Measurements from ENCODE around the gene COQ5.

Gene COQ5

DNA sequence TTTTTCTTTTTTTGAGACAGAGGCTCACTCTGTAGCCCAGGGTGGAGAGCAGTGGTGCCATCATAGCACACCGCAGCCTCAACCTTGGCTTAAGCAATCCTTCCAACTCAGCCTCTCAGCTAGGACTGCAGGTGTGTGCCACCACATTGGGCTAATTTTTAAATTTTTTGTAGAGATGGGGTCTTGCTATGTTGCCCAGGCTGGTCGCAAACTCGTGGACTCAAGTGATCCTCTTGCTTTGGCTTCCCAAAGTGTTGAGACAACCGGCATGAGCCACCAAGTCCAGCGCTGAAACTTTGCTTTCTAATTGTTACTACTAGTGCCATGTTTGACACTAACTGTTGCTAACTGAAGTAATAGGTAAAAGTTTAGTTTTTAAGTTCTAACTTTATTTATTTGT is 13.2 kb upstream of the COQ5 start:
- Histone ChIP-seq H3K27ac (ENCODE audit: low read depth, low read length) (no peak overlapping the region), H3K4me3 (ENCODE audit: low read depth in 1 of 5, low read length in 5 of 5) (no peak overlapping the region), H3K27me3 (ENCODE audit: control insufficient read depth in 5 of 5, insufficient read depth in 4 of 5, low read length in 5 of 5) (no peaks in the 10 kb centered on the region), H3K9ac (ENCODE audit: low read length in 5 of 5) (no peak overlapping the region), H3K36me3 (ENCODE audit: control insufficient read depth in 5 of 5, insufficient read depth in 5 of 5, low read length in 5 of 5) (peaks cover 7 to 15% (median 11%) of the 10 kb centered on the region in 5 donors), H3K9me3 (ENCODE audit: control insufficient read depth in 5 of 5, low read length in 5 of 5) (no peaks in the 10 kb centered on the region), H3K4me1 (ENCODE audit: control insufficient read depth in 5 of 5, insufficient read depth in 5 of 5, low read length in 5 of 5) (peaks cover 7 to 49% (median 42%) of the 10 kb centered on the region in 5 donors)

GRCh38 chr12:120540445-120540844 is 11.5 kb upstream of the COQ5 start:
- no peak overlapping the region for H3K4me3 ChIP-seq (ENCODE audit: low read depth in 1 of 5, low read length in 5 of 5)

GRCh38 chr12:120539303-120539702 is 10.3 kb upstream of the COQ5 start:
- H3K4me1 ChIP-seq (ENCODE audit: control insufficient read depth in 5 of 5, insufficient read depth in 5 of 5, low read length in 5 of 5): peaks cover 11 to 72% (median 62%) of the 10 kb centered on the region in 5 donors

More at GRCh38 chr12:120540445-120540844, 11.5 kb upstream of the COQ5 start:
- Histone ChIP-seq H3K9me3 (ENCODE audit: control insufficient read depth in 5 of 5, low read length in 5 of 5) (no peaks in the 10 kb centered on the region), H3K27ac (ENCODE audit: low read depth, low read length) (peak overlapping the region; percentile 97), H3K9ac (ENCODE audit: low read length in 5 of 5) (peak overlapping the region in 2 of 5 donors; percentile 43 to 62), H3K36me3 (ENCODE audit: control insufficient read depth in 5 of 5, insufficient read depth in 5 of 5, low read length in 5 of 5) (peaks cover 0 to 4% (median 0%) of the 10 kb centered on the region in 5 donors), H3K27me3 (ENCODE audit: control insufficient read depth in 5 of 5, insufficient read depth in 4 of 5, low read length in 5 of 5) (no peaks in the 10 kb centered on the region), H3K4me1 (ENCODE audit: control insufficient read depth in 5 of 5, insufficient read depth in 5 of 5, low read length in 5 of 5) (peaks cover 11 to 66% (median 59%) of the 10 kb centered on the region in 5 donors)

GRCh38 chr12:120538281-120539156 is 9.6 kb upstream of the COQ5 start:
- Histone ChIP-seq H3K9ac (ENCODE audit: low read length in 5 of 5) (peak overlapping the region; percentile 49 to 88 (median 60)), H3K27me3 (ENCODE audit: control insufficient read depth in 5 of 5, insufficient read depth in 4 of 5, low read length in 5 of 5) (no peaks in the 10 kb centered on the region), H3K36me3 (ENCODE audit: control insufficient read depth in 5 of 5, insufficient read depth in 5 of 5, low read length in 5 of 5) (peaks cover 0 to 4% (median 0%) of the 10 kb centered on the region in 5 donors), H3K4me1 (ENCODE audit: control insufficient read depth in 5 of 5, insufficient read depth in 5 of 5, low read length in 5 of 5) (peaks cover 11 to 72% (median 62%) of the 10 kb centered on the region in 5 donors), H3K27ac (ENCODE audit: low read depth, low read length) (peak overlapping the region; percentile 97), H3K4me3 (ENCODE audit: low read depth in 1 of 5, low read length in 5 of 5) (peak overlapping the region; percentile 11 to 48 (median 20)), H3K9me3 (ENCODE audit: control insufficient read depth in 5 of 5, low read length in 5 of 5) (no peaks in the 10 kb centered on the region)

More at GRCh38 chr12:120539303-120539702, 10.3 kb upstream of the COQ5 start:
- Histone ChIP-seq H3K27me3 (ENCODE audit: control insufficient read depth in 5 of 5, insufficient read depth in 4 of 5, low read length in 5 of 5) (no peaks in the 10 kb centered on the region), H3K36me3 (ENCODE audit: control insufficient read depth in 5 of 5, insufficient read depth in 5 of 5, low read length in 5 of 5) (peaks cover 0 to 4% (median 0%) of the 10 kb centered on the region in 5 donors), H3K9me3 (ENCODE audit: control insufficient read depth in 5 of 5, low read length in 5 of 5) (no peaks in the 10 kb centered on the region), H3K27ac (ENCODE audit: low read depth, low read length) (peak overlapping the region; percentile 97), H3K9ac (ENCODE audit: low read length in 5 of 5) (peak overlapping the region in 2 of 5 donors; percentile 56 to 76), H3K4me3 (ENCODE audit: low read depth in 1 of 5, low read length in 5 of 5) (no peak overlapping the region)

DNA sequence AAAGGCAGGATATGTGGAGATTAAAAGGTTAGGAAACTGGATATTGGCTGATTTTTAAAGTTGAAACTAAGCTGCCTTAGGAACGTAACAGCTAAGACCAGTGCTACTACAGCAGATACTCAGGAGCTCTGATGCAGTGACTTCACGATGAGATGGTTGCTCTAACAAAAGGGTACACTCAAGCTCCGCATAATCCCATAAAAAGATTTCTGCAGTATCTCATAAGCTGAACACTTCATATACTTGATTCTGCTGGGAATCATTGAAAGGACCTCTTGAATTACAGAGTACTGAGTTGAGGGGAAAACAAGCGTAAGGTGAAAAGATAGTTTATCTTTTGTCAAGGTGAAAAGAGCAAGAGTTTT is 8.9 kb upstream of the COQ5 start:
- H3K9ac ChIP-seq (ENCODE audit: low read length in 5 of 5): peak overlapping the region; percentile 57 to 88 (median 60)
- H3K27me3 ChIP-seq (ENCODE audit: control insufficient read depth in 5 of 5, insufficient read depth in 4 of 5, low read length in 5 of 5): no peaks in the 10 kb centered on the region
- peaks cover 0 to 4% (median 0%) of the 10 kb centered on the region in 5 donors for H3K36me3 ChIP-seq (ENCODE audit: control insufficient read depth in 5 of 5, insufficient read depth in 5 of 5, low read length in 5 of 5)
- H3K9me3 ChIP-seq (ENCODE audit: control insufficient read depth in 5 of 5, low read length in 5 of 5): no peaks in the 10 kb centered on the region
- peak overlapping the region; percentile 8 to 61 (median 20) for H3K4me3 ChIP-seq (ENCODE audit: low read depth in 1 of 5, low read length in 5 of 5)
- peaks cover 11 to 72% (median 60%) of the 10 kb centered on the region in 5 donors for H3K4me1 ChIP-seq (ENCODE audit: control insufficient read depth in 5 of 5, insufficient read depth in 5 of 5, low read length in 5 of 5)
- H3K27ac ChIP-seq (ENCODE audit: low read depth, low read length): peak overlapping the region; percentile 97

- no peaks in the 10 kb centered on the region for H3K27me3 ChIP-seq (ENCODE audit: control insufficient read depth in 5 of 5, insufficient read depth in 4 of 5, low read length in 5 of 5)
- no peaks in the 10 kb centered on the region for H3K9me3 ChIP-seq (ENCODE audit: control insufficient read depth in 5 of 5, low read length in 5 of 5)
- peak overlapping the region; percentile 87 to 98 (median 98) for H3K4me3 ChIP-seq (ENCODE audit: low read depth in 1 of 5, low read length in 5 of 5)
- peak overlapping the region; percentile 82 to 99 (median 95) for H3K9ac ChIP-seq (ENCODE audit: low read length in 5 of 5)
- no peaks in the 10 kb centered on the region for H3K36me3 ChIP-seq (ENCODE audit: control insufficient read depth in 5 of 5, insufficient read depth in 5 of 5, low read length in 5 of 5)
- peak overlapping the region; percentile 97 for H3K27ac ChIP-seq (ENCODE audit: low read depth, low read length)
- H3K4me1 ChIP-seq (ENCODE audit: control insufficient read depth in 5 of 5, insufficient read depth in 5 of 5, low read length in 5 of 5): peaks cover 11 to 62% (median 58%) of the 10 kb centered on the region in 5 donors
Measured at GRCh38 chr12:120536064-120536791, 7.3 kb upstream of the COQ5 start.

GRCh38 chr12:120534703-120535655 is 6.0 kb upstream of the COQ5 start:
- peak overlapping the region; percentile 82 to 99 (median 95) for H3K9ac ChIP-seq (ENCODE audit: low read length in 5 of 5)
- H3K9me3 ChIP-seq (ENCODE audit: control insufficient read depth in 5 of 5, low read length in 5 of 5): no peaks in the 10 kb centered on the region
- peak overlapping the region; percentile 87 to 98 (median 98) for H3K4me3 ChIP-seq (ENCODE audit: low read depth in 1 of 5, low read length in 5 of 5)
- H3K27ac ChIP-seq (ENCODE audit: low read depth, low read length): peak overlapping the region; percentile 97
- H3K36me3 ChIP-seq (ENCODE audit: control insufficient read depth in 5 of 5, insufficient read depth in 5 of 5, low read length in 5 of 5): no peaks in the 10 kb centered on the region
- peaks cover 11 to 53% (median 51%) of the 10 kb centered on the region in 5 donors for H3K4me1 ChIP-seq (ENCODE audit: control insufficient read depth in 5 of 5, insufficient read depth in 5 of 5, low read length in 5 of 5)
- no peaks in the 10 kb centered on the region for H3K27me3 ChIP-seq (ENCODE audit: control insufficient read depth in 5 of 5, insufficient read depth in 4 of 5, low read length in 5 of 5)

GRCh38 chr12:120534203-120534702 is 5.3 kb upstream of the COQ5 start, which contains the start of gene RNF10:
RNF10 (plus strand) TSS chr12:120534356; CDS start chr12:120534812, 456 bp downstream.
- no peaks in the 10 kb centered on the region for H3K36me3 ChIP-seq (ENCODE audit: control insufficient read depth in 5 of 5, insufficient read depth in 5 of 5, low read length in 5 of 5)
- H3K27me3 ChIP-seq (ENCODE audit: control insufficient read depth in 5 of 5, insufficient read depth in 4 of 5, low read length in 5 of 5): no peaks in the 10 kb centered on the region
- no peaks in the 10 kb centered on the region for H3K9me3 ChIP-seq (ENCODE audit: control insufficient read depth in 5 of 5, low read length in 5 of 5)
- peak within 1 kb of the TSS; percentile 82 to 99 (median 95) for H3K9ac ChIP-seq (ENCODE audit: low read length in 5 of 5)
- peak within 1 kb of the TSS; percentile 97 for H3K27ac ChIP-seq (ENCODE audit: low read depth, low read length)
- peak within 1 kb of the TSS; percentile 87 to 98 (median 98) for H3K4me3 ChIP-seq (ENCODE audit: low read depth in 1 of 5, low read length in 5 of 5)
- peaks cover 13 to 53% (median 51%) of the 10 kb centered on the region in 5 donors for H3K4me1 ChIP-seq (ENCODE audit: control insufficient read depth in 5 of 5, insufficient read depth in 5 of 5, low read length in 5 of 5)

GRCh38 chr12:120532701-120533238 is 3.8 kb upstream of the COQ5 start:
- Histone ChIP-seq H3K27me3 (ENCODE audit: control insufficient read depth in 5 of 5, insufficient read depth in 4 of 5, low read length in 5 of 5) (no peaks in the 10 kb centered on the region), H3K27ac (ENCODE audit: low read depth, low read length) (no peak overlapping the region), H3K4me3 (ENCODE audit: low read depth in 1 of 5, low read length in 5 of 5) (no peak overlapping the region), H3K9ac (ENCODE audit: low read length in 5 of 5) (no peak overlapping the region), H3K4me1 (ENCODE audit: control insufficient read depth in 5 of 5, insufficient read depth in 5 of 5, low read length in 5 of 5) (peaks cover 10 to 44% (median 42%) of the 10 kb centered on the region in 5 donors), H3K9me3 (ENCODE audit: control insufficient read depth in 5 of 5, low read length in 5 of 5) (no peaks in the 10 kb centered on the region), H3K36me3 (ENCODE audit: control insufficient read depth in 5 of 5, insufficient read depth in 5 of 5, low read length in 5 of 5) (no peaks in the 10 kb centered on the region)
